NT2/D1 (cell line): ENCODE measurements around the gene CFAP157.
A peak's percentile ranks its signal among the peaks of the same experiment; 100 is the strongest.

Experiments used
- DNase-seq: peaks from one replicate; pipeline ENCODE4 v3.0.0-alpha.2; 2011; ENCODE audit warnings: low read depth, low spot score
- H3K27me3 ChIP-seq: 2 replicates; pipeline ENCODE4 v1.6.0; 2011; ENCODE audit warnings: mild to moderate bottlenecking; ENCODE audit not compliant: insufficient read length, insufficient read depth
- H3K36me3 ChIP-seq: 2 replicates; pipeline ENCODE4 v1.6.1; 2011; ENCODE audit warnings: mild to moderate bottlenecking, low read length, mixed read lengths; ENCODE audit not compliant: insufficient read depth, insufficient read length
- H3K4me1 ChIP-seq: 2 replicates; pipeline ENCODE4 v1.5.1; 2011; ENCODE audit not compliant: insufficient read depth, insufficient read length
- H3K4me3 ChIP-seq: 2 replicates; pipeline ENCODE4 v1.5.1; 2011; ENCODE audit warnings: low read depth; ENCODE audit not compliant: insufficient read length
- H3K9ac ChIP-seq: 2 replicates; pipeline ENCODE4 v1.6.0; 2011; ENCODE audit warnings: low read depth; ENCODE audit not compliant: insufficient read length
- H3K9me3 ChIP-seq: 2 replicates; pipeline ENCODE4 v1.5.1; 2011; ENCODE audit warnings: mild to moderate bottlenecking, low read length; ENCODE audit not compliant: insufficient read depth
- SUZ12 ChIP-seq: IDR thresholded peaks from 2 replicates; pipeline ENCODE4 v1.6.1; 2011; ENCODE audit not compliant: insufficient read length, insufficient read depth; ENCODE audit errors: extremely low read depth
- YY1 ChIP-seq: IDR thresholded peaks from 2 replicates; pipeline ENCODE4 v1.6.1; 2011; ENCODE audit not compliant: insufficient read length, insufficient read depth
- ZNF274 ChIP-seq: IDR thresholded peaks from 2 replicates; pipeline ENCODE4 v1.6.1; 2011; ENCODE audit warnings: mild to moderate bottlenecking, low read depth, low read length

CFAP157 gene

DNA sequence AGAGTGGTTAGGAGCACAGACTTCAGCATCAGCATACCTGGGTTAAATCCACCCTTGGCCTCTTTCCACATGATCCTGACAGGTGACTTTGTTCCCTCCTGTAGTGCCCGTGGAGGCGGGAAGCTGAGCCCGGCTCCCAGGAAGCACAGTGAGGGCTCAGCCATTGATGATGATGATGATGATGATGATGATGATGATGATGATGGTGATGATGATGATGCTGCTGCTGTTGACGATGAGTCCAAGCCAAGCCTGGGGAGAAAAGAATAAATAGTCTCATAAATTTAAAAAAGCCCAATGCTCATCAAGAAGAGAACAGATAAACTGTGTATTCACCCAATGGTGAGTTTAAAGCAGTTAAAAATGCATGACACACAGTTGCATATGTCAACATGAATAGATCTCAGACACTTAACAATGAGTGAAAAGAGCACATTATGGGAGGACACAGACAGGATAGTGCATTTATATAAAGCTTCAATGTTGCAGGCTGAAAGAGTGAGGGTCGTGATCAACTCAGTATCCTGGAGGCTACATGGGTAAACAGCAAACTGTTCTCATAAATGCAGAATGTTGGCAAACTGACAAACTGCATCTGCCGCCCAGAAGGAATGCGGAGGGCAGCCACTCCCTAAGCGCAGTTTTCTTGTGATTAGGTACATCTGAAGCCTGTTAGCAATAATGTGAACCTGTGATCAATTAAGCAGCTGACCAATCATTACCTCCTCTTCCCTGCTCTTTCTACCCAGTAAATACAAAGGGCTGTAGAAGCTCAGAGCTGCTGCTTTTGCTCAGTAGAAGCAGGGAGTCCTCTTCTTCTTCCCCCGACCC lies 11.7 kb upstream of the CFAP157 start:
- no peak overlapping the region for H3K9ac ChIP-seq
- H3K27me3 ChIP-seq, result no peaks in the 10 kb centered on the region
- peaks cover 7% of the 10 kb centered on the region for H3K36me3 ChIP-seq
- H3K4me3 ChIP-seq, result no peak overlapping the region
- TF ChIP-seq YY1 (no peak), SUZ12 (no peak), ZNF274 (no peak)
- DNase-seq, result no peak
- no peaks in the 10 kb centered on the region for H3K4me1 ChIP-seq
- H3K9me3 ChIP-seq, result 0 out of 2 replicates have a peak, but pooled peaks cover 3% of the 10 kb centered on the region

DNA sequence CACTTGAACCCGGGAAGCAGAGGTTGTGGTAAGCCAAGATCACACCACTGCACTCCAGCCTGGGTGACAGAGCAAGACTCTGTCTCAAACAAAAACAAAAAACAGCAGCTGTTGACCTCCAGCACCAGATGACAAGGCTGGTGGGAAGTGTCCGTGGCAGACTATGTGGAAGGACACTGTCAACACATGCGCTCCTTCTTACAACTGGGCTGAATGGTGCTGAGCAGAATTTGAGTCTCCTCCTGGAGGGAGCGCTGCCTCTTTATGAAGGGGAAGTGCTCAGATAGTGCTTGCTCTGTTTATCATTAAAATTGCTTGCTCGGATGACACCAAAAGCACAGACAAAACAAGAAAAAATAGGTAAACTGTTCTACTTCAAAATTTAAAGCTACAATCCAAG lies 9.2 kb upstream of the CFAP157 start:
- Histone ChIP-seq H3K27me3 (no peaks in the 10 kb centered on the region), H3K9me3 (no peaks in the 10 kb centered on the region), H3K36me3 (no peaks in the 10 kb centered on the region), H3K4me1 (no peaks in the 10 kb centered on the region), H3K9ac (no peak overlapping the region), H3K4me3 (no peak overlapping the region)
- DNase-seq, result no peak
- TF ChIP-seq SUZ12 (no peak), YY1 (no peak), ZNF274 (no peak)

DNA sequence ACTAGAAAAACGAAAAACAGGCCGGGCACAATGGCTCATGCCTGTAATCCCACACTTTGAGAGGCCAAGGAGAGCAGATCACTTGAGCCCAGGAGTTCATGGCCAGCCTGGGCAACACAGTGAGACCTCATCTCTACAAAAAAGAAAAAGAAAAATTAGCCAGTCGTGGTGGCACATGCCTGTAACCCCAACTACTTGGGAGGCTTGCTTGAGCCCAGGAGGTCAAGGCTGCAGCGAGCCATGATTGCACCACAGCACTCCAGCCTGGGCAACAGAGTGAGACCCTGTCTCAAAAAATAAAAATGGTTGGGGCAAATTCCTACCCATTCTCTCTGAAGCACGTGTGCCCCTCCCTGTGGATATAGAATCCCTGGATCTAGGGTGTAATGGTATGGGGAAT lies 8.4 kb upstream of the CFAP157 start:
- no peak for DNase-seq
- no peaks in the 10 kb centered on the region for H3K4me1 ChIP-seq
- H3K9ac ChIP-seq, result peak overlapping the region; percentile 84
- TF ChIP-seq ZNF274 (no peak), YY1 (no peak), SUZ12 (no peak)
- H3K9me3 ChIP-seq, result no peaks in the 10 kb centered on the region
- H3K4me3 ChIP-seq, result no peak overlapping the region
- H3K27me3 ChIP-seq, result no peaks in the 10 kb centered on the region
- H3K36me3 ChIP-seq, result no peaks in the 10 kb centered on the region

DNA sequence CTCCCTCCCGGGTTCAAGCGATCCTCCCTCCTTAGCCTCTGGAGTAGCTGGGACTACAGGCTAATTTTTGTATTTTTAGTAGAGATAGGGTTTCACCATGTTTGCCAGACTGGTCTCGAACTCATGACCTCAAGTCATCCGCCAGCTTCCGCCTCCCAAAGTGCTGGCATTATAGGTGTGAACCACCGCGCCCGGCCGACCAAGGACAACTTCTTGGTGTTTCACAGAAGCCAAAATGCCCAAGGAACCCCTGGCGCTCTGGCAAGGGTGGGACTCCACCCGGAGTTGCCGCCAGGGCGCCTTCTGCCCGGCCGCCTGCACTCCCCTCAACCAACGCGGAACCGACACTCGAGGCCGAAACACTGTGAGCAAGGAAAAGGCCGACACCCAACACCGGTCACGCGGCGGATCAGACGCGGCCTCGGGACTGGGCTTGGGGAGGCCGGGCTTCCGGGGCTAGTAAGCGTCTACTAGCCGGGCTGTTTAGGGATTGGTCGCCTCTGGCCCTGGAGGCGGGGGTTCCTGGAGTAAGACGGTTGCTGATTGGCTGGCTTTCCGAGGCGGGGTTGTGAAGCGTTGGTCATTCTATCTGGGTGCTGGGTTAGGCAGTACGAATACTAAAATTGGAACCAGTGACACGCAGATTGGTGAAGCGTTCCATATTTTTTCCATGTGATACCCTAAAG lies 7.7 kb upstream of the CFAP157 start:
- Histone ChIP-seq H3K4me3 (peak overlapping the region; percentile 56), H3K9ac (peak overlapping the region; percentile 84), H3K36me3 (no peaks in the 10 kb centered on the region), H3K4me1 (no peaks in the 10 kb centered on the region), H3K27me3 (no peaks in the 10 kb centered on the region), H3K9me3 (no peaks in the 10 kb centered on the region)
- DNase-seq, result peak; percentile 95
- TF ChIP-seq SUZ12 (no peak), ZNF274 (no peak), YY1 (no peak)

DNA sequence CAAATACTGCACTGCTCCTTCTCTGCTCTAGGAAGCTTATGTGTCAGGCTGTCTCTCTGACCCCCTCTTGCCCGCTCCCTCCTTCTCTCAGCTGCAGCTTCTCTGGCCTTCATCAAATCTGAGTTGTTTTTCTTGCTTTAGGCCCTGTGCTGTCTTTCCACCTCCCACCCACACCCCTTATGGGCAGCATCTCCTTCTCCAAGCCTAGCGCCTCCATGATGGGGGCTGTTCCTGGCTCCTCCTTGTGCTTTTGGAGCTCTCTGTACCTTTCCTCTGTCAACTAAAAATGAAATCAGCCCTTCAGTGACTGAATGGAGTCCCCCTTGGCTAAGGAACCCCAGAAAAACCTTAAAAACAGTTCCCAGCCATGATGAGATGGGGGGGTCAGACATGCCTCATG lies 6.6 kb upstream of the CFAP157 start:
- Histone ChIP-seq H3K4me1 (peaks cover 2% of the 10 kb centered on the region), H3K4me3 (no peak overlapping the region), H3K9me3 (no peaks in the 10 kb centered on the region), H3K27me3 (no peaks in the 10 kb centered on the region), H3K9ac (no peak overlapping the region), H3K36me3 (no peaks in the 10 kb centered on the region)
- no peak for TF ChIP-seq ZNF274
- TF ChIP-seq YY1, result no peak
- TF ChIP-seq SUZ12, result no peak
- no peak for DNase-seq

DNA sequence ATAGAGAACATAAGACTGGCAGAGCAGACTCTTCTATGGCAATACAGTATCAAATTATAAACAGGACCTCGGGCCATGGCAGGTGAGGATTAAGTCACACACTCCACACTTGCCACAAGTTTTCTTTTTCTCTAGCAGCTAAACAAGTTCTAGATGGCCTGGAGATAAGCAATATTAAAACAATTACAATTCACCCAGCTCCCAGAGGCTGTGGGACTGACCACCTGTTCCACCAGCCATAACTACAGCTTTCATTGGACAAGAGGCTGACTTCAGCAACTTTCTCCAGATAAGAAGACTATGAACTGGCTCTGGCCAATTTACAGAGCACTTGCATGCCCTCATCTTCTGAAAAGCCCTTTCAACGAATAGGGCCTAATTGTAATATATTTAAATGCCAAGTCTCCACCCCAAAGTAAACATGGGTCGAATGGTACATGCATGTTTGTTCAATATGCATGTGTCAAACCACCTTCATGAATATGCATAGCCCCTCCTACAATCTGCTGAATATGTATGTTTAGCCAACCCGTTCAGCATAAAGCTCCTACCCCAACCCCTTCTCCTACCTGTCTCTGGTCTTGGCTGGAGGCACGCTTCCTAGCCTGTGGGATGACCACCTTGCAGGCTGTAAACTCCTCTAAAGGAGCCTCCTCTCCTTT lies 6.1 kb upstream of the CFAP157 start:
- no peak for DNase-seq
- TF ChIP-seq YY1 (no peak), ZNF274 (no peak), SUZ12 (no peak)
- no peaks in the 10 kb centered on the region for H3K9me3 ChIP-seq
- peaks cover 7% of the 10 kb centered on the region for H3K4me1 ChIP-seq
- no peak overlapping the region for H3K4me3 ChIP-seq
- no peaks in the 10 kb centered on the region for H3K36me3 ChIP-seq
- no peak overlapping the region for H3K9ac ChIP-seq
- H3K27me3 ChIP-seq, result no peaks in the 10 kb centered on the region
